ENCODE measurements around the gene SF3A1.

SF3A1 gene

DNA sequence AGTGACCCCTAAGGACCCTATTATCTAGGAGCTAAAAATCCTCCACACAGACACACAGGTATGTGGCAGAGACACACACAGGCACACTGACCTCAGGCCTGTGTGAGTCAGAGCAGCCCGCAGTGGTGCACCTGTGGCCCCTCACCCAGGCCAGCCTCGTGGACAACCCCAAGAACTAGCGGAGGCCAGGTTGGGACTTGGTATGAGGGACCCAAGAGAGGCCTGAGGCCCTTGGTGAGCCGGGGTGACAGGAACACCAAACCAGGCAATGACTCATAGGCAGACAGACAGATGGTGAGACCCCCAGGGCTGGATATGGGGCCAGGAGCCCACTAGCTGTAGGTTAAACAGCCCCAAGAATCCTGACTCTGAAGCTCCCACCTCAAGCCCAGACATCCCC, 73.4 kb downstream of the SF3A1 start:
- H3K4me3 ChIP-seq (replicated peaks; ENCODE audit: insufficient read depth, low read length) = no peak overlapping the region
- no peak for DNase-seq (ENCODE audit: low read depth in 1 of 2, low spot score in 1 of 2)
- TF ChIP-seq, protein P1, sequence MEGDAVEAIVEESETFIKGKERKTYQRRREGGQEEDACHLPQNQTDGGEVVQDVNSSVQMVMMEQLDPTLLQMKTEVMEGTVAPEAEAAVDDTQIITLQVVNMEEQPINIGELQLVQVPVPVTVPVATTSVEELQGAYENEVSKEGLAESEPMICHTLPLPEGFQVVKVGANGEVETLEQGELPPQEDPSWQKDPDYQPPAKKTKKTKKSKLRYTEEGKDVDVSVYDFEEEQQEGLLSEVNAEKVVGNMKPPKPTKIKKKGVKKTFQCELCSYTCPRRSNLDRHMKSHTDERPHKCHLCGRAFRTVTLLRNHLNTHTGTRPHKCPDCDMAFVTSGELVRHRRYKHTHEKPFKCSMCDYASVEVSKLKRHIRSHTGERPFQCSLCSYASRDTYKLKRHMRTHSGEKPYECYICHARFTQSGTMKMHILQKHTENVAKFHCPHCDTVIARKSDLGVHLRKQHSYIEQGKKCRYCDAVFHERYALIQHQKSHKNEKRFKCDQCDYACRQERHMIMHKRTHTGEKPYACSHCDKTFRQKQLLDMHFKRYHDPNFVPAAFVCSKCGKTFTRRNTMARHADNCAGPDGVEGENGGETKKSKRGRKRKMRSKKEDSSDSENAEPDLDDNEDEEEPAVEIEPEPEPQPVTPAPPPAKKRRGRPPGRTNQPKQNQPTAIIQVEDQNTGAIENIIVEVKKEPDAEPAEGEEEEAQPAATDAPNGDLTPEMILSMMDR (IDR thresholded peaks at IDR 0.05; ENCODE audit: insufficient read depth, low read length) = no peak
- TF ChIP-seq, protein P2, sequence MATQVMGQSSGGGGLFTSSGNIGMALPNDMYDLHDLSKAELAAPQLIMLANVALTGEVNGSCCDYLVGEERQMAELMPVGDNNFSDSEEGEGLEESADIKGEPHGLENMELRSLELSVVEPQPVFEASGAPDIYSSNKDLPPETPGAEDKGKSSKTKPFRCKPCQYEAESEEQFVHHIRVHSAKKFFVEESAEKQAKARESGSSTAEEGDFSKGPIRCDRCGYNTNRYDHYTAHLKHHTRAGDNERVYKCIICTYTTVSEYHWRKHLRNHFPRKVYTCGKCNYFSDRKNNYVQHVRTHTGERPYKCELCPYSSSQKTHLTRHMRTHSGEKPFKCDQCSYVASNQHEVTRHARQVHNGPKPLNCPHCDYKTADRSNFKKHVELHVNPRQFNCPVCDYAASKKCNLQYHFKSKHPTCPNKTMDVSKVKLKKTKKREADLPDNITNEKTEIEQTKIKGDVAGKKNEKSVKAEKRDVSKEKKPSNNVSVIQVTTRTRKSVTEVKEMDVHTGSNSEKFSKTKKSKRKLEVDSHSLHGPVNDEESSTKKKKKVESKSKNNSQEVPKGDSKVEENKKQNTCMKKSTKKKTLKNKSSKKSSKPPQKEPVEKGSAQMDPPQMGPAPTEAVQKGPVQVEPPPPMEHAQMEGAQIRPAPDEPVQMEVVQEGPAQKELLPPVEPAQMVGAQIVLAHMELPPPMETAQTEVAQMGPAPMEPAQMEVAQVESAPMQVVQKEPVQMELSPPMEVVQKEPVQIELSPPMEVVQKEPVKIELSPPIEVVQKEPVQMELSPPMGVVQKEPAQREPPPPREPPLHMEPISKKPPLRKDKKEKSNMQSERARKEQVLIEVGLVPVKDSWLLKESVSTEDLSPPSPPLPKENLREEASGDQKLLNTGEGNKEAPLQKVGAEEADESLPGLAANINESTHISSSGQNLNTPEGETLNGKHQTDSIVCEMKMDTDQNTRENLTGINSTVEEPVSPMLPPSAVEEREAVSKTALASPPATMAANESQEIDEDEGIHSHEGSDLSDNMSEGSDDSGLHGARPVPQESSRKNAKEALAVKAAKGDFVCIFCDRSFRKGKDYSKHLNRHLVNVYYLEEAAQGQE (IDR thresholded peaks at IDR 0.05; ENCODE audit: insufficient replicate concordance, low read depth) = no peak
- TF ChIP-seq POLR2AphosphoS5 (IDR thresholded peaks at IDR 0.05; ENCODE audit: low read depth) (no peak), SPI1 (IDR thresholded peaks at IDR 0.05; ENCODE audit: borderline replicate concordance, low read depth) (no peak), GABPA (IDR thresholded peaks at IDR 0.05; ENCODE audit: low read depth) (no peak)
- H3K27me3 ChIP-seq (ENCODE audit: insufficient read depth, poor library complexity, severe bottlenecking) = no peaks in the 10 kb centered on the region
- H3K27ac ChIP-seq (replicated peaks) = no peak overlapping the region

DNA sequence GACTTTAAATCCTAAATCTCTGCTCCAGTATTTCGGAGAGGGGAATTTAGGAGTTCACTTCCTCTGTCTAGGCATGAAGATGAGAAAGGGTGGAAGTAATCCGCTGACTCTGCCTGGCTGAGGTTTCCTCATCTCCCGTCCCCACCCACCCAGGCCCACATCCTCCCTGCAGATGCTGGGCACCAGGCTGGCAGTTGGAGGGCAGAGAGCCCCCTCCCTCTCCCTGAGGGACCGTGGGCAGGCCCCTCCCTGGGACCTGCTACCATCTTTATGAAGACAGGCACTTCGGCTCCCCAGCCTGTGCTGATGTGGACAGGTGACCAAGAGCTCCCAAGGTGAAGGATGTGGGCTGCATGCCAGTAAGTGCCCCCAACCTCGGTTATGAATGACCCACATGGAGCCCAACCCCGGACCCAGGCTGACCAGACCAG, 74.1 kb downstream of the SF3A1 start:
- Histone ChIP-seq H3K27me3 (ENCODE audit: insufficient read depth, poor library complexity, severe bottlenecking) (no peaks in the 10 kb centered on the region), H3K27ac (replicated peaks) (no peak overlapping the region), H3K4me3 (replicated peaks; ENCODE audit: insufficient read depth, low read length) (no peak overlapping the region)
- no peak for TF ChIP-seq GABPA (IDR thresholded peaks at IDR 0.05; ENCODE audit: low read depth)
- TF ChIP-seq SPI1 (IDR thresholded peaks at IDR 0.05; ENCODE audit: borderline replicate concordance, low read depth) = peak; percentile 52
- DNase-seq (ENCODE audit: low read depth in 1 of 2, low spot score in 1 of 2) = peak in 1 of 2 experiments; percentile 48

All from HL-60 (cell line).